K562 (cell line): Measurements from ENCODE around the gene FCHO1. TPM values are rescaled to one million over a fixed set of nuclear protein-coding genes. Genes with fewer than 3 reads are reported as not detected.

ENCODE experiments used
- ARID2 ChIP-seq: fragments of 450-650 bp; IDR thresholded peaks from 2 replicates; pipeline ENCODE4 v1.6.1; 2017; ENCODE audit warnings: antibody characterized with exemption, mild to moderate bottlenecking
- BHLHE40 ChIP-seq: IDR thresholded peaks from 2 replicates; pipeline ENCODE4 v1.6.1; 2011; ENCODE audit warnings: low read length, improper control_type of control experiment
- CSDE1 ChIP-seq, 2 experiments: fragments of 450-650 bp; IDR thresholded peaks; 2 replicates each; pipeline ENCODE4 v1.6.1; 2016; ENCODE audit warnings: mild to moderate bottlenecking in 1 of 2
- IRF2 ChIP-seq: sonication (generic); formaldehyde crosslinking; IDR thresholded peaks from 2 replicates; pipeline ENCODE4 v1.8.1; 2022; ENCODE audit warnings: mild to moderate bottlenecking, missing genetic modification reagents
- KLF13 ChIP-seq: fragments of 450-650 bp; IDR thresholded peaks from 2 replicates; pipeline ENCODE4 v1.6.1; 2016; ENCODE audit warnings: missing genetic modification characterization, low read depth, mild to moderate bottlenecking, missing compliant biosample characterization, moderate library complexity, borderline replicate concordance
- MEF2A ChIP-seq: IDR thresholded peaks from 2 replicates; pipeline ENCODE4 v1.6.1; 2011; ENCODE audit warnings: low read depth, mild to moderate bottlenecking, low read length, moderate library complexity; ENCODE audit not compliant: control insufficient read depth
- MEF2D ChIP-seq: conservative IDR thresholded peaks from 2 replicates; pipeline ENCODE4 v1.6.1; 2016; ENCODE audit warnings: low read depth, missing genetic modification characterization, missing compliant biosample characterization
- NELFE ChIP-seq: IDR thresholded peaks from 2 replicates; pipeline ENCODE4 v1.6.1; 2011; ENCODE audit warnings: mild to moderate bottlenecking; ENCODE audit not compliant: insufficient read depth, insufficient read length
- NR2C2 ChIP-seq, 2 experiments: fragments of 200-800 bp in 1 of 2; sonication (Bioruptor generic) in 1 of 2; sonication (generic) in 1 of 2; formaldehyde crosslinking in 1 of 2; IDR thresholded peaks; 2 replicates each; pipeline versions ENCODE4 v1.6.1 to v1.8.0; 2016 to 2022; ENCODE audit warnings: mild to moderate bottlenecking in 1 of 2, missing compliant biosample characterization in 1 of 2, missing genetic modification characterization in 1 of 2, missing genetic modification reagents in 1 of 2
- POLR2A ChIP-seq: fragments of 450-650 bp; conservative IDR thresholded peaks from 2 replicates; pipeline ENCODE4 v1.6.1; 2016
- STAT5B ChIP-seq: fragments of 250-450 bp; sonication (Bioruptor Pico); IDR thresholded peaks from 2 replicates; pipeline ENCODE4 v1.8.0; 2021; ENCODE audit warnings: mild to moderate bottlenecking, inconsistent platforms
- ZNF3 ChIP-seq: fragments of 250-450 bp; sonication (Bioruptor Pico); IDR thresholded peaks from 2 replicates; pipeline ENCODE4 v1.5.0; 2021; ENCODE audit warnings: mild to moderate bottlenecking, moderate library complexity
- ZNF436 ChIP-seq: fragments of 250-450, 450-650 bp; sonication (Bioruptor Pico); formaldehyde crosslinking; IDR thresholded peaks from 2 replicates; pipeline ENCODE4 v1.7.0; 2020; ENCODE audit warnings: mild to moderate bottlenecking
- ZNF507 ChIP-seq: conservative IDR thresholded peaks from 2 replicates; pipeline ENCODE4 v1.6.1; 2017; ENCODE audit warnings: missing genetic modification characterization, missing compliant biosample characterization
- ZNF766 ChIP-seq: fragments of 200-800 bp; sonication (Bioruptor generic); conservative IDR thresholded peaks from 2 replicates; pipeline ENCODE4 v1.6.1; 2016; ENCODE audit warnings: missing genetic modification characterization, missing compliant biosample characterization
- ZNF79 ChIP-seq: fragments of 250-450 bp; sonication (Bioruptor Pico); IDR thresholded peaks from 2 replicates; pipeline ENCODE4 v1.4.0; 2020; ENCODE audit warnings: low read depth, mild to moderate bottlenecking, moderate library complexity
- polyA plus RNA-seq, 8 experiments: library from polyadenylated mRNA; depleted of rRNA in 4 of 8; stranded (reverse) in 5 of 8; unstranded in 3 of 8; fragments of >200 nt; fragmentation: Nextera tagmentation in 2 of 8; fragmentation: Illumina TruSeq in 1 of 8; extraction: Ambion mirVana in 2 of 8; extraction: Trizol in 1 of 8; gene quantifications; 2 replicates each; pipeline versions ENCODE4 v1.2.1 to v1.2.3, GENCODE V29; 2011 to 2014; ENCODE audit warnings: inconsistent platforms in 1 of 8, missing spikeins in 1 of 8
- total RNA-seq, 7 experiments: library from RNA; depleted of rRNA in 6 of 7; stranded (reverse); fragments of >200 nt in 6 of 7; fragmentation: Illumina TruSeq in 2 of 7; extraction: Trizol in 2 of 7; gene quantifications; 2 replicates each; pipeline versions ENCODE4 v1.2.1 to v1.2.3, GENCODE V29; 2011 to 2021; ENCODE audit warnings: low replicate concordance in 1 of 7
- TF ChIP-seq, protein P1 (sequence below), 2 experiments: fragments of 450-650 bp in 1 of 2; sonication (generic) in 1 of 2; formaldehyde crosslinking in 1 of 2; IDR thresholded peaks in 1 of 2; conservative IDR thresholded peaks in 1 of 2; 2 replicates each; pipeline versions ENCODE4 v1.6.1 to v1.8.1; 2016 to 2023; ENCODE audit warnings: mild to moderate bottlenecking in 2 of 2, moderate library complexity in 2 of 2, inconsistent platforms in 1 of 2, missing genetic modification reagents in 1 of 2
- TF ChIP-seq, protein P2 (sequence below): fragments of 200-800 bp; sonication (Bioruptor generic); IDR thresholded peaks from 2 replicates; pipeline ENCODE4 v1.6.1; 2016; ENCODE audit warnings: missing genetic modification characterization, missing compliant biosample characterization
- TF ChIP-seq, protein P3 (sequence below): sonication (generic); formaldehyde crosslinking; IDR thresholded peaks from 2 replicates; pipeline ENCODE4 v1.4.0; 2020; ENCODE audit warnings: mild to moderate bottlenecking, missing genetic modification reagents

The FCHO1 gene
- total and polyA plus RNA-seq, 9 of the 15 experiments (the other 6 are each of a cell fraction or from before 2014, with no cell fraction given): 0.21 to 58.9 (median 18.3) TPM

GRCh38 chr19:17743874-17744580 lies 7.2 kb upstream of the FCHO1 start (continued):
- TF ChIP-seq MEF2D (tag): no peak
- no peak for TF ChIP-seq KLF13 (tag)
- TF ChIP-seq ZNF507 (tag): no peak
- no peak for TF ChIP-seq ZNF3 (CRISPR knock-in tag)
- TF ChIP-seq POLR2A: no peak
- TF ChIP-seq BHLHE40: no peak
- peak in 1 of 2 experiments; percentile 73; a peak in 1 of 4 replicates for TF ChIP-seq CSDE1 (IDR thresholded peaks at IDR 0.05)
- TF ChIP-seq IRF2 (CRISPR knock-in tag): no peak
- TF ChIP-seq ZNF436 (CRISPR knock-in tag): no peak
- no peak for TF ChIP-seq ZNF766 (CRISPR knock-in tag)
- TF ChIP-seq, protein P1, sequence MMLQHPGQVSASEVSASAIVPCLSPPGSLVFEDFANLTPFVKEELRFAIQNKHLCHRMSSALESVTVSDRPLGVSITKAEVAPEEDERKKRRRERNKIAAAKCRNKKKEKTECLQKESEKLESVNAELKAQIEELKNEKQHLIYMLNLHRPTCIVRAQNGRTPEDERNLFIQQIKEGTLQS (IDR thresholded peaks at IDR 0.05): peak; percentile 85
- TF ChIP-seq, protein P1 (CRISPR knock-in tag; conservative IDR thresholded peaks at IDR 0.05): no peak
- TF ChIP-seq NR2C2 (CRISPR knock-in tag; IDR thresholded peaks at IDR 0.05): no peak
- 0 out of 2 replicates have a peak, but pooled peaks have one; percentile 14 for TF ChIP-seq NR2C2 (tag; IDR thresholded peaks at IDR 0.05)
- TF ChIP-seq MEF2A: no peak
- TF ChIP-seq STAT5B: no peak
- TF ChIP-seq, protein P2, sequence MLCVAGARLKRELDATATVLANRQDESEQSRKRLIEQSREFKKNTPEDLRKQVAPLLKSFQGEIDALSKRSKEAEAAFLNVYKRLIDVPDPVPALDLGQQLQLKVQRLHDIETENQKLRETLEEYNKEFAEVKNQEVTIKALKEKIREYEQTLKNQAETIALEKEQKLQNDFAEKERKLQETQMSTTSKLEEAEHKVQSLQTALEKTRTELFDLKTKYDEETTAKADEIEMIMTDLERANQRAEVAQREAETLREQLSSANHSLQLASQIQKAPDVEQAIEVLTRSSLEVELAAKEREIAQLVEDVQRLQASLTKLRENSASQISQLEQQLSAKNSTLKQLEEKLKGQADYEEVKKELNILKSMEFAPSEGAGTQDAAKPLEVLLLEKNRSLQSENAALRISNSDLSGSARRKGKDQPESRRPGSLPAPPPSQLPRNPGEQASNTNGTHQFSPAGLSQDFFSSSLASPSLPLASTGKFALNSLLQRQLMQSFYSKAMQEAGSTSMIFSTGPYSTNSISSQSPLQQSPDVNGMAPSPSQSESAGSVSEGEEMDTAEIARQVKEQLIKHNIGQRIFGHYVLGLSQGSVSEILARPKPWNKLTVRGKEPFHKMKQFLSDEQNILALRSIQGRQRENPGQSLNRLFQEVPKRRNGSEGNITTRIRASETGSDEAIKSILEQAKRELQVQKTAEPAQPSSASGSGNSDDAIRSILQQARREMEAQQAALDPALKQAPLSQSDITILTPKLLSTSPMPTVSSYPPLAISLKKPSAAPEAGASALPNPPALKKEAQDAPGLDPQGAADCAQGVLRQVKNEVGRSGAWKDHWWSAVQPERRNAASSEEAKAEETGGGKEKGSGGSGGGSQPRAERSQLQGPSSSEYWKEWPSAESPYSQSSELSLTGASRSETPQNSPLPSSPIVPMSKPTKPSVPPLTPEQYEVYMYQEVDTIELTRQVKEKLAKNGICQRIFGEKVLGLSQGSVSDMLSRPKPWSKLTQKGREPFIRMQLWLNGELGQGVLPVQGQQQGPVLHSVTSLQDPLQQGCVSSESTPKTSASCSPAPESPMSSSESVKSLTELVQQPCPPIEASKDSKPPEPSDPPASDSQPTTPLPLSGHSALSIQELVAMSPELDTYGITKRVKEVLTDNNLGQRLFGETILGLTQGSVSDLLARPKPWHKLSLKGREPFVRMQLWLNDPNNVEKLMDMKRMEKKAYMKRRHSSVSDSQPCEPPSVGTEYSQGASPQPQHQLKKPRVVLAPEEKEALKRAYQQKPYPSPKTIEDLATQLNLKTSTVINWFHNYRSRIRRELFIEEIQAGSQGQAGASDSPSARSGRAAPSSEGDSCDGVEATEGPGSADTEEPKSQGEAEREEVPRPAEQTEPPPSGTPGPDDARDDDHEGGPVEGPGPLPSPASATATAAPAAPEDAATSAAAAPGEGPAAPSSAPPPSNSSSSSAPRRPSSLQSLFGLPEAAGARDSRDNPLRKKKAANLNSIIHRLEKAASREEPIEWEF (CRISPR knock-in tag): no peak
- TF ChIP-seq, protein P3, sequence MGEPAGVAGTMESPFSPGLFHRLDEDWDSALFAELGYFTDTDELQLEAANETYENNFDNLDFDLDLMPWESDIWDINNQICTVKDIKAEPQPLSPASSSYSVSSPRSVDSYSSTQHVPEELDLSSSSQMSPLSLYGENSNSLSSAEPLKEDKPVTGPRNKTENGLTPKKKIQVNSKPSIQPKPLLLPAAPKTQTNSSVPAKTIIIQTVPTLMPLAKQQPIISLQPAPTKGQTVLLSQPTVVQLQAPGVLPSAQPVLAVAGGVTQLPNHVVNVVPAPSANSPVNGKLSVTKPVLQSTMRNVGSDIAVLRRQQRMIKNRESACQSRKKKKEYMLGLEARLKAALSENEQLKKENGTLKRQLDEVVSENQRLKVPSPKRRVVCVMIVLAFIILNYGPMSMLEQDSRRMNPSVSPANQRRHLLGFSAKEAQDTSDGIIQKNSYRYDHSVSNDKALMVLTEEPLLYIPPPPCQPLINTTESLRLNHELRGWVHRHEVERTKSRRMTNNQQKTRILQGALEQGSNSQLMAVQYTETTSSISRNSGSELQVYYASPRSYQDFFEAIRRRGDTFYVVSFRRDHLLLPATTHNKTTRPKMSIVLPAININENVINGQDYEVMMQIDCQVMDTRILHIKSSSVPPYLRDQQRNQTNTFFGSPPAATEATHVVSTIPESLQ (CRISPR knock-in tag): no peak
- no peak for TF ChIP-seq ARID2
- TF ChIP-seq ZNF79 (CRISPR knock-in tag): no peak
- TF ChIP-seq NELFE: no peak
